ENCODE measurements around the gene VTI1A. TPM values are rescaled to one million over a fixed set of nuclear protein-coding genes. Genes with fewer than 3 reads are reported as not detected.

Gene VTI1A
- total RNA-seq, 3 donors from 2014 or later (not counting 1 experiment from before 2014, with no cell fraction given): 62.6 to 77.6 (median 68.2) TPM

DNA sequence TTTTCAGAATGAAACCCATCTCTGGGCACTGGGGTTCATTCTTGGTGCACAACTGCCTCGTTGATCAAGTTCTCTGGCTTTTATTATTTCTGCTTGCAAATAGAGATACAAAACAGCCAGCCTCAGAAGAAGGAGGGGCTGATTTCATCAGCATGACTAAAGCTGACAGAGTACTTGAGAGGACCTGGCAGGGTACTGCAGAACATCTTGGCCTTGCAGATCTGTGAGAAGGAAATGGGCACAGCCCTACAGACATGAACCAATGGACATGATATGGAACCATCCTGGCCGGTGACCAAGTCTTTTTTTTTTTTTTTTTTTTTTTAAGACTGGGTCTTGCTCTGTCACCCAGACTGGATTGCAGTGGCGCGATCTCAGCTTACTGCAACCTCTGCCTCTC is 240.6 kb downstream of the VTI1A start:
- WGBS (ENCODE audit: insufficient coverage): 97% methylated on average over 4 of the region's 4 CpGs
- no peaks in the 10 kb centered on the region for H3K27me3 Mint-ChIP-seq (ENCODE audit: low read depth in 2 of 2)
- TF ChIP-seq, protein P1, sequence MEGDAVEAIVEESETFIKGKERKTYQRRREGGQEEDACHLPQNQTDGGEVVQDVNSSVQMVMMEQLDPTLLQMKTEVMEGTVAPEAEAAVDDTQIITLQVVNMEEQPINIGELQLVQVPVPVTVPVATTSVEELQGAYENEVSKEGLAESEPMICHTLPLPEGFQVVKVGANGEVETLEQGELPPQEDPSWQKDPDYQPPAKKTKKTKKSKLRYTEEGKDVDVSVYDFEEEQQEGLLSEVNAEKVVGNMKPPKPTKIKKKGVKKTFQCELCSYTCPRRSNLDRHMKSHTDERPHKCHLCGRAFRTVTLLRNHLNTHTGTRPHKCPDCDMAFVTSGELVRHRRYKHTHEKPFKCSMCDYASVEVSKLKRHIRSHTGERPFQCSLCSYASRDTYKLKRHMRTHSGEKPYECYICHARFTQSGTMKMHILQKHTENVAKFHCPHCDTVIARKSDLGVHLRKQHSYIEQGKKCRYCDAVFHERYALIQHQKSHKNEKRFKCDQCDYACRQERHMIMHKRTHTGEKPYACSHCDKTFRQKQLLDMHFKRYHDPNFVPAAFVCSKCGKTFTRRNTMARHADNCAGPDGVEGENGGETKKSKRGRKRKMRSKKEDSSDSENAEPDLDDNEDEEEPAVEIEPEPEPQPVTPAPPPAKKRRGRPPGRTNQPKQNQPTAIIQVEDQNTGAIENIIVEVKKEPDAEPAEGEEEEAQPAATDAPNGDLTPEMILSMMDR (IDR thresholded peaks at IDR 0.05): no peak
- H3K4me3 Mint-ChIP-seq: no peak overlapping the region
- H3K4me1 Mint-ChIP-seq: peaks cover 0 to 12% of the 10 kb centered on the region in 2 donors
- Histone ChIP-seq H3K9me3 (ENCODE audit: control insufficient read depth, insufficient read depth, low read length) (no peaks in the 10 kb centered on the region), H3K27ac (ENCODE audit: low read length) (no peak overlapping the region), H3K4me1 (ENCODE audit: control insufficient read depth, insufficient read depth, low read length) (no peaks in the 10 kb centered on the region), H3K27me3 (ENCODE audit: control insufficient read depth, insufficient read depth, low read length) (no peaks in the 10 kb centered on the region), H3K36me3 (ENCODE audit: control insufficient read depth, insufficient read depth, low read length) (no peaks in the 10 kb centered on the region), H3K4me3 (ENCODE audit: low read length) (no peak overlapping the region)
- intact Hi-C loops (cut with micrococcal nuclease): no loop called here
- DNase-seq (no peak), ATAC-seq (no peak)
- no peaks in the 10 kb centered on the region for H3K9me3 Mint-ChIP-seq
- no peaks in the 10 kb centered on the region for H3K36me3 Mint-ChIP-seq
- no peak overlapping the region for H3K27ac Mint-ChIP-seq

DNA sequence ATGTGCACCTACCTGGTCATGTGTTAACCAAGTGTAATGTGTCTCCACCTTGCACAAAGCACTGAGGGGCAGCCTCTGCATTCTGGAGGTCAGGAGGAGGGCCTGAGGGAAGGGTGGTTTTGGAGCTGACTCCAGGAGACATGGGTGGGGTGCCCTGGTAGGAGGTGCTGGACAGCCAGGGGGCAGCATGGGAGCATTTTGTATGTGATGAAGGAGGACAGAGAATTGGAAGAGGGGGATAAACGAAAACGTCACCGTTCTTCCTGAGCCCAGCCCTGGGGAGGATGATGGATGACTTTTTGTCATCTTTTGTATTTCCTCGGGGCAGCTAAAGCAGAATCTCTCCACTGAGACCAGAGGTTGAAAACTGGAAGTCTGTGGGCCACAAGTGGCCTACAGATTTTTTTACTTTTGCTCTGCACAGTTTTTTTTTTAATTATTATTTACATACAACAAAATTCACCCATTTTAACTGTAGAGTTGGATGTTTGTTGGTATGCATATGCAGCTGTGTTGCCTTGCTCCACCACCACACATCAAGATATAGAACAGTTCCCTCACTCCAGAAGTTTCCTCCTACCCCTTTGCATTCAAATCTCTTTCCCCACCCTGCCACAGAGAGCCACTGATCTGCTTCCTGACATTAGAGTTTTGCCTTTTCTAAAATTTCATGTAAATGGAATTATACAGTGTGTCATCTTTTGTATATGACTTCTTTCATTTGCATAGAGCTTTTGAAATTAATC is 242.5 kb downstream of the VTI1A start:
- Histone ChIP-seq H3K27ac (ENCODE audit: low read length) (no peak overlapping the region), H3K36me3 (ENCODE audit: control insufficient read depth, insufficient read depth, low read length) (no peaks in the 10 kb centered on the region), H3K4me1 (ENCODE audit: control insufficient read depth, insufficient read depth, low read length) (no peaks in the 10 kb centered on the region), H3K9me3 (ENCODE audit: control insufficient read depth, insufficient read depth, low read length) (no peaks in the 10 kb centered on the region), H3K4me3 (ENCODE audit: low read length) (no peak overlapping the region), H3K27me3 (ENCODE audit: control insufficient read depth, insufficient read depth, low read length) (no peaks in the 10 kb centered on the region)
- H3K4me3 Mint-ChIP-seq: no peak overlapping the region
- H3K27me3 Mint-ChIP-seq (ENCODE audit: low read depth in 2 of 2): no peaks in the 10 kb centered on the region
- TF ChIP-seq, protein P1 (IDR thresholded peaks at IDR 0.05): no peak
- no peaks in the 10 kb centered on the region for H3K36me3 Mint-ChIP-seq
- WGBS (ENCODE audit: insufficient coverage): 37% methylated on average over 4 of the region's 4 CpGs
- intact Hi-C loops (cut with micrococcal nuclease): no loop called here
- H3K9me3 Mint-ChIP-seq: no peaks in the 10 kb centered on the region
- no peak overlapping the region for H3K27ac Mint-ChIP-seq
- ATAC-seq (no peak), DNase-seq (peak in 1 of 2 donors; percentile 10)
- H3K4me1 Mint-ChIP-seq: peaks cover 0 to 12% of the 10 kb centered on the region in 2 donors

DNA sequence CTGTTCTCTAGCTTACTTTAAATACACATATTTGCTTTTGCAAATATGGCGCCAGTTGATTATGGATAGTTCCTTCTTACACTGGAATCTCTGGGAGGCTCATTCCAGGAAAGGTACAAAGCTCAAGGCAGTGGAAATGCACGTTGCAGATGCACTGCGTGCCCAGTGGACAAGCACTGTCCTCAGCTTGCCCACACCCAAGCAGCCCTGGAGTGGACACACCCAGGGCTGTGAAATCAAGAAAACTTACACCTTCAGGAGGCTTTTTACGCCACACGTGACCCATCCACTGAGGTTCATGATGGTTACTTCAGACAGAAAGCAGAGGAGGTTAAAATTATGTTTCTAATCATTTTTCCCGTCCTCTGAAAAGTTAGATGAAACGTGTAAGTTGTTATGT is 248.5 kb downstream of the VTI1A start:
- Mint-ChIP-seq H3K9me3 (no peaks in the 10 kb centered on the region), H3K4me1 (peaks cover 5% of the 10 kb centered on the region in 2 donors), H3K36me3 (no peaks in the 10 kb centered on the region), H3K27ac (no peak overlapping the region), H3K27me3 (ENCODE audit: low read depth in 2 of 2) (no peaks in the 10 kb centered on the region), H3K4me3 (no peak overlapping the region)
- intact Hi-C loops (cut with micrococcal nuclease): no loop called here
- ATAC-seq (no peak), DNase-seq (no peak)
- Histone ChIP-seq H3K9me3 (ENCODE audit: control insufficient read depth, insufficient read depth, low read length) (no peaks in the 10 kb centered on the region), H3K27me3 (ENCODE audit: control insufficient read depth, insufficient read depth, low read length) (no peaks in the 10 kb centered on the region), H3K4me1 (ENCODE audit: control insufficient read depth, insufficient read depth, low read length) (no peaks in the 10 kb centered on the region), H3K4me3 (ENCODE audit: low read length) (no peak overlapping the region), H3K36me3 (ENCODE audit: control insufficient read depth, insufficient read depth, low read length) (no peaks in the 10 kb centered on the region), H3K27ac (ENCODE audit: low read length) (no peak overlapping the region)
- WGBS (ENCODE audit: insufficient coverage): 98% methylated on average over 5 of the region's 7 CpGs
- TF ChIP-seq, protein P1 (IDR thresholded peaks at IDR 0.05): no peak

DNA sequence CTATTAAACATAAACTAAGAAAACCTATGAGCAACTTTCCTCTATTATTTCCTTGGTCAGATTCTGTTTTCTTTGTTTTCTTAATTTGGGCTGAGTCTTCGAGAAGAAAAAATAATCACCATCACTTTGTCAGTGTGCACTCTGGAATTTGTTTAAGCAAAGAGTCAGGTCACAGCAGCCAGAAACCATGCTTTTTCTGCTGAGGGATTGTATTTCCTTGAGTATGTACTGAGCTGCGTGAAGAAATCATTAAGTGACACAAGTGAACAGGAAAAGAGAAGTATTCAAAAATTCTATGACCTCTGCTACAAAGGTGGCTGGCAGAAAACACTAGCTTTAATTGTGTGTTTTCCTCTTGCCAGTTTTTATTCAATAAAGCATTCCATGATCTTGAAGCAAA is 249.6 kb downstream of the VTI1A start:
- WGBS (ENCODE audit: insufficient coverage): 66% methylated on average over 2 of the region's 2 CpGs
- H3K27ac ChIP-seq (ENCODE audit: low read length): no peak overlapping the region
- no peak overlapping the region for H3K4me3 ChIP-seq (ENCODE audit: low read length)
- no peaks in the 10 kb centered on the region for H3K9me3 Mint-ChIP-seq
- no peaks in the 10 kb centered on the region for H3K27me3 ChIP-seq (ENCODE audit: control insufficient read depth, insufficient read depth, low read length)
- no peak overlapping the region for H3K4me3 Mint-ChIP-seq
- no peaks in the 10 kb centered on the region for H3K4me1 ChIP-seq (ENCODE audit: control insufficient read depth, insufficient read depth, low read length)
- H3K27ac Mint-ChIP-seq: no peak overlapping the region
- no peaks in the 10 kb centered on the region for H3K36me3 ChIP-seq (ENCODE audit: control insufficient read depth, insufficient read depth, low read length)
- no peaks in the 10 kb centered on the region for H3K36me3 Mint-ChIP-seq
- ATAC-seq (no peak), DNase-seq (no peak)
- TF ChIP-seq, protein P1 (IDR thresholded peaks at IDR 0.05): no peak
- no peaks in the 10 kb centered on the region for H3K9me3 ChIP-seq (ENCODE audit: control insufficient read depth, insufficient read depth, low read length)
- H3K27me3 Mint-ChIP-seq (ENCODE audit: low read depth in 2 of 2): no peaks in the 10 kb centered on the region
- intact Hi-C loops (cut with micrococcal nuclease): no loop called here
- H3K4me1 Mint-ChIP-seq: peaks cover 5% of the 10 kb centered on the region in 2 donors
